ENCODE data around the gene NUDT9. TPM values are rescaled to one million over a fixed set of nuclear protein-coding genes. Genes with fewer than 3 reads are reported as not detected.
A peak's percentile ranks its signal among the peaks of the same experiment; 100 is the strongest.
"Not testable (repeated sequence)": the region's sequence is repeated elsewhere in the genome, so short reads cannot be mapped to it uniquely, and the experiment has no call there.

Gene NUDT9
- total and polyA plus RNA-seq, 7 donors: 20.5 to 43.3 (median 33.3) TPM

DNA sequence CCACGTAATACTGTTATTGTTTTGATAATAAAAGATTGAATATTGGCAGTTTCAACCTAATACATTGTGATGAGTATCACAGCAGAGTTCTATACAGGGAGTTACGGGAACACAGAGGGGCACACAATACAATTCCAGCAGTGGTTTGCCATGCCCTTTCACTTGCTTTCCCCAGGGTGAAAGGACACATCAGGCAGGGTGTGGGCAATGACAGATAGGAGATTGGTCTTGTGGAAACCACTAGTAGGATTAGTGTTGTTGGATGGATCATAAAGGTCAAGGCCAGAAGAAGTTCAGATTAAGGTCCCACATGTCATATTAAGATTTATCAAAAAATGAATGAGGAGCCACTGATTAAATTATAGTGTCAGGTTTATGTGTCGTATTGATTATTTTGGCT, 39.4 kb upstream of the NUDT9 start:
- H3K27ac ChIP-seq: no peak overlapping the region
- H3K4me3 ChIP-seq: no peak overlapping the region
- ATAC-seq: no peak
- no peaks in the 10 kb centered on the region for H3K9me3 ChIP-seq
- TF ChIP-seq, protein P1, sequence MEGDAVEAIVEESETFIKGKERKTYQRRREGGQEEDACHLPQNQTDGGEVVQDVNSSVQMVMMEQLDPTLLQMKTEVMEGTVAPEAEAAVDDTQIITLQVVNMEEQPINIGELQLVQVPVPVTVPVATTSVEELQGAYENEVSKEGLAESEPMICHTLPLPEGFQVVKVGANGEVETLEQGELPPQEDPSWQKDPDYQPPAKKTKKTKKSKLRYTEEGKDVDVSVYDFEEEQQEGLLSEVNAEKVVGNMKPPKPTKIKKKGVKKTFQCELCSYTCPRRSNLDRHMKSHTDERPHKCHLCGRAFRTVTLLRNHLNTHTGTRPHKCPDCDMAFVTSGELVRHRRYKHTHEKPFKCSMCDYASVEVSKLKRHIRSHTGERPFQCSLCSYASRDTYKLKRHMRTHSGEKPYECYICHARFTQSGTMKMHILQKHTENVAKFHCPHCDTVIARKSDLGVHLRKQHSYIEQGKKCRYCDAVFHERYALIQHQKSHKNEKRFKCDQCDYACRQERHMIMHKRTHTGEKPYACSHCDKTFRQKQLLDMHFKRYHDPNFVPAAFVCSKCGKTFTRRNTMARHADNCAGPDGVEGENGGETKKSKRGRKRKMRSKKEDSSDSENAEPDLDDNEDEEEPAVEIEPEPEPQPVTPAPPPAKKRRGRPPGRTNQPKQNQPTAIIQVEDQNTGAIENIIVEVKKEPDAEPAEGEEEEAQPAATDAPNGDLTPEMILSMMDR (IDR thresholded peaks at IDR 0.05): no peak
- intact Hi-C loops (cut with DNase I): no loop called here
- H3K27me3 ChIP-seq (ENCODE audit: insufficient read depth in 3 of 3, low read length in 2 of 3): no peaks in the 10 kb centered on the region
- no peak for DNase-seq
- WGBS, 3 donors: 86 to 90% (median 86%) methylated on average over 3 of the region's 3 CpGs
- H3K4me1 ChIP-seq: no peaks in the 10 kb centered on the region
- H3K36me3 ChIP-seq (ENCODE audit: insufficient read depth in 1 of 2, low read depth in 1 of 2): no peaks in the 10 kb centered on the region

DNA sequence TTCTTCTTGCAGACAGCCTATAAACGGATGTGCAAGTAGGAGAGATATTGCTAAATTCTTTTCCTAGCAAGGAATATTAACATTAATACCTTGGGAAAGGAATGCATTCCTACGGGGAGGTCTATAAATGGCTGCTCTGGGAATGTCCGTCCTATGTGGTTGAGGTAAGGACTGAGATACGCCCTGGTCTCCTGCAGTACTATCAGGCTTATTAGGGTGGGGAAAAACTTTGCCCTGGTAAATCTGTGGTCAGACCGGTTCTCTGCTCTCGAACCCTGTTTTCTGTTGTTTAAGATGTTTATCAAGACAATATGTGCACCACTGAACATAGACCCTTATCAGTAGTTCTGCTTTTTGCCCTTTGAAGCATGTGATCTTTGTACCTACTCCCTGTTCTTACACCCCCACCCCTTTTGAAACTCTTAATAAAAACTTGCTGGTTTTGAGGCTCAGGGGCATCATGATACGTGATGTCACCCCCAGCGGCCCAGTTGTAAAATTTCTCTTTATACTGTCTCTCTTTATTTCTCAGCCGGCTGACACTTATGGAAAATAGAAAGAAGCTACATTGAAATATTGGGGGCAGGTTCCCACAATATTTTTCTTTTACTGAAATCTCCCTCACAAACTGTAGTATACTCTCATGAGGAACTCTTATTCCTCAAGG, 37.8 kb upstream of the NUDT9 start:
- DNase-seq; ATAC-seq; H3K27me3 ChIP-seq (ENCODE audit: insufficient read depth in 3 of 3, low read length in 2 of 3); intact Hi-C loops (cut with DNase I); H3K9me3 ChIP-seq; H3K4me1 ChIP-seq; H3K4me3 ChIP-seq; H3K36me3 ChIP-seq (ENCODE audit: insufficient read depth in 1 of 2, low read depth in 1 of 2); H3K27ac ChIP-seq: not testable (repeated sequence)
- 87 to 93% (median 93%) methylated on average over 9 of the region's 9 CpGs for WGBS, 3 donors

DNA sequence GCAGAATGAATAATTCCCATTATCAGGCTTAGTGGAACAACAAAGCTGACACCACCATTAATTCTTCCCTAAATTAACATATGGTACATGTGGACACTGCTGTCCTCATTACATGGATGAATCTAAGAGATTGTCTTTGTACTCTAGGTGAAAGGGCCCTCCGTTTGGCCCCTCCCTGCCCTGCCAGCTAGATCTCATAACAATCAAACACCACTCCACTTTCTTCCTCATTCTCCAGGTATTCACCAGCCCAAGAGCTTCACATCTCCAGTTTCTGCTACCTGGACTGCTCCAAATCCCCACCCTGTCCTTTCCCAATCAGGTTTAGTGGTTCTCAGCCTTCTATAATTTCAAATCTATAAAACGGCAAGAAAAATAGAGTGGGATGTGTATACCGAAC, 35.1 kb upstream of the NUDT9 start:
- intact Hi-C loops (cut with DNase I): no loop called here
- TF ChIP-seq, protein P1 (IDR thresholded peaks at IDR 0.05): no peak
- Histone ChIP-seq H3K4me1 (peaks cover 7% of the 10 kb centered on the region), H3K9me3 (no peaks in the 10 kb centered on the region), H3K36me3 (ENCODE audit: insufficient read depth in 1 of 2, low read depth in 1 of 2) (no peaks in the 10 kb centered on the region), H3K27me3 (ENCODE audit: insufficient read depth in 3 of 3, low read length in 2 of 3) (no peaks in the 10 kb centered on the region), H3K27ac (no peak overlapping the region), H3K4me3 (no peak overlapping the region)
- DNase-seq (no peak), ATAC-seq (no peak)
- 91 to 96% (median 93%) methylated on average over 3 of the region's 3 CpGs for WGBS, 3 donors

DNA sequence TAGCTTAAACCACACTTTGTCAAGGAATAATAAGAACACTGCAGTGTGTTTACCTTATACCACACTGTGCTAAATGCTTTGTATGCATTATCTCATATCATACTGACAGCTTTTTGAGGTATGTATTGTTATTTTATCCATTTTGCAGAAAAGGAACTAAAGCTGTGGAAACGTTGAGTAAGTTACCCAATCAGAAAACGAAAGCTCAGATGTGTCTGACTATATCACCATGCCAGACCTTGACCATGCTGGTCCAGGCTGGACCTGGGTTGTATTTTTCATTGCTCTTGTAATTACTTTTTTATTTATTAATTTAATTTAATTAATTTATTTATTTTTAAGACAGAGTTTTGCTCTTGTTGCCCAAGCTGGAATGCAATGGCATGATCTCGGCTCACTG, 33.5 kb upstream of the NUDT9 start:
- DNase-seq: no peak
- H3K4me3 ChIP-seq: peak overlapping the region; percentile 76
- no peaks in the 10 kb centered on the region for H3K27me3 ChIP-seq (ENCODE audit: insufficient read depth in 3 of 3, low read length in 2 of 3)
- no peaks in the 10 kb centered on the region for H3K9me3 ChIP-seq
- no peak for ATAC-seq
- H3K4me1 ChIP-seq: peaks cover 7% of the 10 kb centered on the region
- intact Hi-C loops (cut with DNase I): no loop called here
- TF ChIP-seq, protein P1 (IDR thresholded peaks at IDR 0.05): no peak
- 84 to 87% (median 86%) methylated on average over 3 of the region's 3 CpGs for WGBS, 3 donors
- H3K27ac ChIP-seq: no peak overlapping the region
- no peaks in the 10 kb centered on the region for H3K36me3 ChIP-seq (ENCODE audit: insufficient read depth in 1 of 2, low read depth in 1 of 2)

DNA sequence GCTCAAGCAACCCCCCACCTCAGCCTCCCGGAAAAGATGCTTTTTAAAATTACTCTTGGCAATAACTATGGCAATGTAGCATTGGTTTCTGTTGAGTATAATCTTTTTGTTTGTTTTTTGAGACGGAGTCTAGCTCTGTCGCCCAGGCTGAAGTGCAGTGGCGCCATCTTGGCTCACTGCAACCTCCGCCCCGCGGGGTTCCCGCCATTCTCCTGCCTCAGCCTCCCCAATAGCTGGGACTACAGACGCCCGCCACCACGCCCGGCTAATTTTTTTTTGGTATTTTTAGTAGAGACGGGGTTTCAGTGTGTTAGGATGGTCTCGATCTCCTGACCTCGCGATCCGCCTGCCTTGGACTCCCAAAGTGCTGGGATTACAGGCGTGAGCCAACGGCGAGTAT, 32.3 kb upstream of the NUDT9 start:
- H3K27me3 ChIP-seq (ENCODE audit: insufficient read depth in 3 of 3, low read length in 2 of 3); H3K4me1 ChIP-seq; ATAC-seq; H3K27ac ChIP-seq; intact Hi-C loops (cut with DNase I); H3K9me3 ChIP-seq; H3K36me3 ChIP-seq (ENCODE audit: insufficient read depth in 1 of 2, low read depth in 1 of 2); DNase-seq: not testable (repeated sequence)
- H3K4me3 ChIP-seq: peak overlapping the region; percentile 76
- 79 to 91% (median 87%) methylated on average over 20 of the region's 20 CpGs for WGBS, 3 donors

DNA sequence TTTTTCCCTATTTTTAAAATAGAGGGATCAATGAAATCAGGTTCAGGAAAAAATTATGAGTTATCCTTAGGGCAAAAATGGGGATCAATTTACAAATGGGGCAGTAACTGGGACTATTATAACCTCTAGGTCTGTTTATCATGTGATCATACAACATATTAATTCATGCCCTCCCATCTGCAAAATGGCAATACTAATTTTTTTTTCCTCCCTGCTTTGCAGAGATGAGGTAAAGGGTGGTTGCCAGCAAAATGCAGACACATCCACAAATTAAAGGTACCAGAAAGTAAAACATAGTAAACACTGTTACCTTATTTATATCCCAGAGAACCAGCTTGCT, 31.9 kb upstream of the NUDT9 start:
- TF ChIP-seq, protein P1 (IDR thresholded peaks at IDR 0.05): no peak
- intact Hi-C loops (cut with DNase I): no loop called here
- peak overlapping the region; percentile 69 for H3K27ac ChIP-seq

More for the DNA sequence above, 31.9 kb upstream of the NUDT9 start:
- no peak for DNase-seq
- Histone ChIP-seq H3K27me3 (ENCODE audit: insufficient read depth in 3 of 3, low read length in 2 of 3) (no peaks in the 10 kb centered on the region), H3K36me3 (ENCODE audit: insufficient read depth in 1 of 2, low read depth in 1 of 2) (no peaks in the 10 kb centered on the region), H3K4me3 (peak overlapping the region; percentile 76), H3K9me3 (no peaks in the 10 kb centered on the region), H3K4me1 (peaks cover 7% of the 10 kb centered on the region)
- peak in 2 of 4 donors; percentile 5 to 10 for ATAC-seq
